GM12874 (cell line): ENCODE measurements around the gene DCLRE1C.

Experiments
- CTCF ChIP-seq: IDR thresholded peaks from 2 replicates; pipeline ENCODE4 v1.5.1; 2011; ENCODE audit warnings: low read depth, mild to moderate bottlenecking, control low read depth, low read length, moderate library complexity; ENCODE audit not compliant: insufficient read depth

Gene DCLRE1C

GRCh38 chr10:14945108-14945507, 8.8 kb downstream of the DCLRE1C start:
- no peak for TF ChIP-seq CTCF

GRCh38 chr10:14936584-14936983, 17.3 kb downstream of the DCLRE1C start:
- no peak for TF ChIP-seq CTCF

DNA sequence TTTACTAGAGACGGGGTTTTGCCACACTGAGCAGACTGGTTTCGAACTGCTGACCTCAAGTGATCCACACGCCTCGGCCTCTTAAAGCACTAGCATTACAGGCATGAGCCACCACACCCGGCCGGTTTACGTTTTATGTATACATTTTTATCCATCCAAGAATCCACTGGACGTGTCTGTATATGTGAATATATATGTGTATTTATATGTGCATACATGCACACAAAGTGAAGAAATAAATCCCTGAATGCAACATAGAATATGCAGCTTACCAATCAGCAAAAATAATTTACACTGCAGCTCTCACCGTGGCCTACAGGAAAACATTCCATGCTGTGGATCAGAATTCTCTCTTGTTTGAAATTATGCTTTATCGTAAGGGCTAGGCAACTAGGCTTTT, 23.3 kb downstream of the DCLRE1C start:
- no peak for TF ChIP-seq CTCF

DNA sequence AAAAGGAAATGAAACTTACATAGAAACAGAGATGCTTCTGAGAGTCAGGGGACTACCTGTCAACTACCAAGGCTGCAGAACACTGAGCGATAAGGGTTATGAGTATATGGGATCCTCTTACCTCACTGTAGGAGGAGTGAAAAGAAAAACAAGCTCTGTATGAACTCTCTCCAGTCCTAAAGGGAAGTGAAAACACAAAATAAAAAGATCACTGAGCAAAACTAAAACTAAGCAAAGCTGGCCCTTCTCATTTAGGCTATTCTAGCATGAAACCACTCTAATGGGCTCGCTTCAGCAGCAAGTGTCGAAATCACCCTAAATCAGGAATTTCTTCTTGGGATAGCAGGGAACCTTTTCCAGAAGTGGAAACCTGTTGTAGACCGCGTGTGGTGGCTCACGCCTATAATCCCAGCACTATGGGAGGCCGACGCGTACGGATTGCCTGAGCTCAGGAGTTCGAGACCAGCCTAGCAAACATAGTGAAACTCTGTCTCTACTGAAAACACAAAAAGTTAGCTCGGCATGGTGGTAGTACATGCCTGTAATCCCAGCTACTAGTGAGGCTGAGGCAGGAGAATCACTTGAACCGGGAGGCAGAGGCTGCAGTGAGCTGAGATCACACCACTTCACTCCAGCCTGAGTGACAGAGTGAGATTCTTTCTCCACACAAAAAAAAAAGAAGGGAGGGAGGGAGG, 27.0 kb downstream of the DCLRE1C start:
- no peak for TF ChIP-seq CTCF

DNA sequence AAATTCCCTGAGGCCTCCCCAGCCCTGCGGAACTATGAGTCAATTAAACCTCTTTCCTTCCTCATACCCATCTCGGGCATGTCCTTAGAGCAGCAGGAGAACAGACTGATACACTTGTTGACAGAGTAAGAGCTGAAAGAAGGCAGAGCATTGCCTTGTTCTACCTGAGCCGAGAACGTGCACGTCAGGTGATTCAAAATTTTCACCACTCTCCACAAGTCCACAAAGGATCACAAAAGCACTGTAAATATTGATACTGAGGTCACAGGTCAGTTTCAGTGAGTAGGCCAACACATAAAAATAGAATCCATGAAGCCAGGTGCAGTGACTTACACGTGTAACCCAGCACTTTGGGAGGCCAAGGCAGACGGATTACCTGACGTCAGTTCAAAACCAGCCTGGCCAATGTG, 27.8 kb downstream of the DCLRE1C start:
- no peak for TF ChIP-seq CTCF

- TF ChIP-seq CTCF, result no peak
Observed at GRCh38 chr10:14925268-14925667, 28.6 kb downstream of the DCLRE1C start.

DNA sequence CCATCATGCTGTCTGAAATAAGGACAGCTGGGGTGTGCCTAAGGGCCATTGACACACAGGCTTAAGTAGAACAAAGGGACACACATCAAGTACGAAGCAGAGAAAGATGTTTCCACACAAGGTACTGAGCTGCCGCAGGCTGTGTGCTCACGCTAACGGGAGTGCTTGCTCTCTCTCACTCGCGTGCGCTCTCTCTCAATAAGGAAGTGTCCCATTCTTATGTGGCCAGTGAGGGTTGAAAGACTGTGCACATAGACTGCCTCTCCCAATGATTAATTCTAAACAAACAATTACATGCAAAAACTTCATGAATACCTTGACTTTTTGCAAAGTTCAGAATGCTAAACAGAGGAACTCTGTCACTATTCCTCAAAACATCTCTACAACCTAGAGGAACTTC, 29.9 kb downstream of the DCLRE1C start:
- TF ChIP-seq CTCF, result no peak

GRCh38 chr10:14918964-14919363, 34.9 kb downstream of the DCLRE1C start:
- TF ChIP-seq CTCF, result no peak
